ENCODE results near the gene RASAL2.

The RASAL2 gene

DNA sequence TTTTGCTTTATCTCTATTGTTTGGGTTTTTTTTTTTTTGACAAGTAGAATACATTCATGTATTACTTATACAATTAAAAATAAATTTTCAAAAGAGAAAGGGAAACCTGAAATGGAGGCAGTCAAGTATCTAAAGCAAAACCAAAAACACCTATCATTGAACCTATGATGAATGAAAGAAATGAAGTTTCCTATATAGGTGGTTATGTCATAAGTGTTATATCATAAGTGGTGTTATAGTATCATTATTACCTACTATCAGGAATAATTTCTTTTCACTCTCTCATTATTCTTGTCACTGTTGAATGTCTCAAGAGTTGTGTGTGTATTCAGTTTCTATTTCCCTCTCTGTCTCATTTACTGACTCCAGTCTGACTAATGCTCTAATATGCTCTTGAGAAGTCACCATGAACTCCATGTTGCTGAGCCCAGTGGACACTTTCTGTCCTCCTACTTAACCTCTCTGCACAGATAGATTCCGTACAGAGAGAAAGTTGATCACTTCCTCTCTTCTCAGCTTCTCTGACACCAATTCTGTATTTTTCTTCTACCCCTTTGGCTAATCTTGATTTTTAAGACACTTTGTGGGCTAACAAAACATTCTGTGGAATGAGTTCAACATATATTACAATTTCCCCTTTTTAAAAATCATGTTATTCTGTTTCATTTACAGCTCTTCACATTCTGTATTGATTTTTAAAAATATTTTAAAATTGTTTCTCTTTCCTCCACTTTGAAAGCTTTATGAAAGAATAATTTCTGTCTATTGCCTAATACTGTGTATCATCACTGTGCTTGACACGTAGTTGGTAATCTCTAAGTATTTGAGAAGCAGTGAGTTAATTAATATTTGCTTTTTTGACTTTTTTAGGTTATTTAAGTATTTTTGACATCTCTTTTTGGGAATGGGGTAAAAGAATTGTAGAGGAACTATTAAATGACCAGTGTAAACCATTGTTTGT is 50.1 kb downstream of the RASAL2 start:
- Mint-ChIP-seq H3K4me3 (no peak overlapping the region), H3K27me3 (peaks cover 0 to 5% of the 10 kb centered on the region in 2 donors), H3K36me3 (no peaks in the 10 kb centered on the region), H3K9me3 (no peaks in the 10 kb centered on the region), H3K27ac (no peak overlapping the region), H3K4me1 (no peaks in the 10 kb centered on the region)
- ATAC-seq (replicated peaks) (no peak), DNase-seq (no peak)

DNA sequence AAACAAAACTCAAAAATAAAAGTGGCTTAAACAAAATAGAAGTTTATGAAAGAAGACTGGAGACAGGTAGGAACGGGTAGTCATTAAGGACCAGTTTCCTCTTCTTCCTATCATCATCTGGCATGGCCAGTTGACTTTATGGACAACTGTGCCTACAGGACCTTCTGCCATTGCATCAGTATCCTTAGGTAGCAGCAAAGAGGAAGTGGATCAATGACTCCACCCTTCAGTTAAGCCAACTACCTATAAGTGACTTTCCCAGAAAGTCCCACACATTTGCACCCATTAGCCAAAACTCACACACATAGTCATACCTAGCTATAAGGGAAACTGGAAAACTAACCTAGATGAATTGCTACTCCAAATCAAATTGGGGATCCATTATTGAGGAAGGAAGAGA is 51.7 kb downstream of the RASAL2 start:
- Mint-ChIP-seq H3K4me3 (no peak overlapping the region), H3K4me1 (no peaks in the 10 kb centered on the region), H3K27ac (no peak overlapping the region), H3K9me3 (no peaks in the 10 kb centered on the region), H3K36me3 (no peaks in the 10 kb centered on the region), H3K27me3 (peaks cover 0 to 5% of the 10 kb centered on the region in 2 donors)
- DNase-seq (no peak), ATAC-seq (replicated peaks) (no peak)

DNA sequence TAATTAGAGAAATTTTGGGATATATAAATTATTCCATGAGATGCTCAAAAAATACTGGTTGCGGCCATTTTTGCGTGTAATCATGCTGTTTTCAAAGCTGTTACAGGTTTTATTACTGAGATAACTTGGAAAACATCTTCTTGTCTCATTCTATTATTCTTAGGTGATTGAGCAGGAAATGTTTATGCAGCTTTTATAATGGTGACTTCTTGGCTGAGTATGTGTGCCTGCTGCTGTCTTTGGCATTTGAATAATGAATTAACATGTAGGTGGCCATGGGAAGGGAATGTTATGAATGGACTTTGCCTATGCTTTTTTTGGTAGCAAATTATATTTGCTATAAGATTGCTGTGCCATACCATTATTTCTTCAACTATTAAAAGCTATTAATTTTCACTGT is 52.5 kb downstream of the RASAL2 start:
- Mint-ChIP-seq H3K36me3 (no peaks in the 10 kb centered on the region), H3K9me3 (no peaks in the 10 kb centered on the region), H3K4me3 (no peak overlapping the region), H3K27me3 (peaks cover 0 to 4% of the 10 kb centered on the region in 2 donors), H3K4me1 (no peaks in the 10 kb centered on the region), H3K27ac (no peak overlapping the region)
- DNase-seq = no peak
- no peak for ATAC-seq (replicated peaks)

DNA sequence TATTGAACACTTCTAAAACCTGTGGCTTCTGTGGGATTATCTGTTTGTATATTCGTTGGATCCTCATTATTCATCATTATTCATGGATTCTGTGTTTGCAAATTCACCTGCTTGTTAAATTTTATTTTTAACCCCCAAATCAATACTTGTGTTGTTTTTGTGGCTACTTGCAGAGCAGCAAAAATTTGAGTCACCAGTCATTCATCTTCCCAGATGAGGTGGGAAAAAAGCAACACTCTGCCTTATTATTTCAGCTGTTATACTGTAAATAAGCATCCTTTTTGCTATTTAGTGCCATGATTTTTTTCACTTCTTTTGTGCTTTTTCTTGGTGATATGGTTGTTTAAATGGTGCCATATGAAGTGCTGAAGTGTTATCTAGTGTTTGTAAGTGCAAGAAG is 56.7 kb downstream of the RASAL2 start:
- H3K27ac Mint-ChIP-seq = no peak overlapping the region
- peaks cover 0 to 2% of the 10 kb centered on the region in 2 donors for H3K4me1 Mint-ChIP-seq
- H3K4me3 Mint-ChIP-seq = no peak overlapping the region
- H3K27me3 Mint-ChIP-seq = peaks cover 0 to under 1% of the 10 kb centered on the region in 2 donors
- no peaks in the 10 kb centered on the region for H3K9me3 Mint-ChIP-seq
- no peak for ATAC-seq (replicated peaks)
- DNase-seq = no peak
- no peaks in the 10 kb centered on the region for H3K36me3 Mint-ChIP-seq

DNA sequence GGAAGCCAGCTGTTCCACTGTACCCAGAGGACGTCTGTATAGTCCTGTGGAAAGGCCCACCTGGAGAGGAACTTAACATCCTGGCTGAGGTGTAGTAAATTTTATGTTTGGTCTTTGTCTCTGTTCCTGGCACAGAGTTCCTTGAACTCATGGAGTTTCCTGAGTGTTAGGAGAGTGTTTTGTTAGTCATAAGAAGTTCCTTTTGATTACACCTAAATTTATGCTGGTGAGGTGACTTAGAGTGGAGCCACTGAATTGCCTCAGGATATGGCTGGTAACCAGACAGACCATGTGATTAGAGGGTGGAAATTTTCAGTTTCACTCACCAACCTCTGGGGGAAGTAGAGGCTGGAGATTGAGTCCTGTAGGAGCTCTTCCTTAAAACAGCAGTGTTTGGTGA is 57.9 kb downstream of the RASAL2 start:
- Mint-ChIP-seq H3K27ac (no peak overlapping the region), H3K4me1 (peaks cover 0 to 2% of the 10 kb centered on the region in 2 donors), H3K27me3 (peaks cover 0 to 3% of the 10 kb centered on the region in 2 donors), H3K9me3 (no peaks in the 10 kb centered on the region), H3K4me3 (no peak overlapping the region), H3K36me3 (no peaks in the 10 kb centered on the region)
- DNase-seq (no peak), ATAC-seq (replicated peaks) (no peak)

DNA sequence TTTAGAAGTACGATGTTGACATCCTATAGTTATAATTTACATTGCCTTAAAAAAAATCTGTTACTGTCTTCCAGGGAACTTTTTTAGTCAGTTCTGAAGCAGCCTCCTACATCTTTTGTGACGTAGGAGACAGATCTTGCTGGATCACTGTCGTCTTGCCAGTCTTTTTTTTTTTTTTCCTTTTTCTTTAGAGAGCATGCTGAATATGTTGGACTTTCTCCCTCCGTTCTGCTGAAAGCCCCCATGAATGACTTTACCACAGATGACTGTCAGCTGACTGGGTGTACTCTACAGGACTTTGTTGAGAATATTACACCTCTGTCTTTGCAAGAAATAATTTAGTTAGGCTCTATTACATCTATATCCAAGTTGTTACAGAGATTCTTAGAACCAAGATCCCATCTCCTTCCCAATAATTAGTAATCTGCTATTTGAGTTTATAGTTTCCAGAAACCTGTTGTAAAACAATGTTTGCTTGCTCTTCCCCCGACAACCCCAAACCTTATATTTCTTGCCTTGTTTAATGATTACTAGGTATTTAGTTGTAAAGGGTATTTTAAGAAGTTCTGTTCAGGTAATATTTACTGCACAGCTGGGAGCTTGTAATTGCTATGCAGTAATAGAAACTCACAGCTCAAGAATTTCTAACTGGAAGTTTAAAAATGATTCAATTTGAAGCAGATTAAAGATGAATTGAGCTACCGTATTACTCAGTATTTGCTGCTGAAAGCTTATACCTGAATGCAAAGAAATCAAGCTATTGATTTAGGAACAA is 61.8 kb downstream of the RASAL2 start:
- H3K9me3 Mint-ChIP-seq = no peaks in the 10 kb centered on the region
- H3K36me3 Mint-ChIP-seq = no peaks in the 10 kb centered on the region
- H3K27ac Mint-ChIP-seq = no peak overlapping the region
- H3K4me3 Mint-ChIP-seq = no peak overlapping the region
- H3K27me3 Mint-ChIP-seq = peaks cover 3 to 5% of the 10 kb centered on the region in 2 donors
- peaks cover 0 to 2% of the 10 kb centered on the region in 2 donors for H3K4me1 Mint-ChIP-seq
- DNase-seq (no peak), ATAC-seq (replicated peaks) (no peak)

DNA sequence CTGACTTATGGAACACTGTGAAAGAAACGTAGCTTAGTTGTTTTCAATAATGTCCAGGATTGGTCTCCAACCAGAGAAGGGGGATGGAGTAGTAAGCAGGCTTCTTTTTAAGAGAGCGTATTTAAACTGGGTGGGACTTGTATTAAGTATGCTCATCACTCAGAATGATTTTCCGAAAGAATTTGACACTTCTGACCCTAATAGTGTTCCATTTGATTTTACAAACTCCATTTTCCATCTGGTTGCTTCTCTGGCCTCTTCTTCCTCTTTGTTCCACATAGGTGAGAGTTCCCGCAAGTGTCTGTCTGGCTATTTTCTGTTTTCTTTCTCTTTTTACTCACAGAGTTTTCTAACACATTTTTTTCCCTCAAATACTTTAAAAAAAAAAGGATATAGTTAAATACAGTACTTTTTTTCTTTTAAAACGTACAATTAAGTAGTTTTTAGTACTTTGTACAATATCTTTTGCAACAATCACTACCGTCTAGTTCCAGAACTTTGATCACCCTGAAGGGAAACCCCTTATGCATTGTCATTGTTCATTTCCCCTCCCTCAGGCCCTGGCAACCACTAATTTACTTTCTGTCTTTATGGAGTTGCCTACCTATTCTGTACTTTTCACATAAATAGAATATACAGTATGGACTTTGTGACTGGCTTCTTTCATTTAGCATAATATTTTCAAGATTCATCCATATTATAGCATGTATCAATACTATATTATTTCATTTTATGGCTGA is 67.0 kb downstream of the RASAL2 start:
- H3K9me3 Mint-ChIP-seq = no peaks in the 10 kb centered on the region
- H3K36me3 Mint-ChIP-seq = no peaks in the 10 kb centered on the region
- no peak overlapping the region for H3K4me3 Mint-ChIP-seq
- no peak for DNase-seq
- H3K4me1 Mint-ChIP-seq = no peaks in the 10 kb centered on the region
- ATAC-seq (replicated peaks) = no peak
- H3K27me3 Mint-ChIP-seq = peaks cover 0 to 5% of the 10 kb centered on the region in 2 donors
- H3K27ac Mint-ChIP-seq = no peak overlapping the region

DNA sequence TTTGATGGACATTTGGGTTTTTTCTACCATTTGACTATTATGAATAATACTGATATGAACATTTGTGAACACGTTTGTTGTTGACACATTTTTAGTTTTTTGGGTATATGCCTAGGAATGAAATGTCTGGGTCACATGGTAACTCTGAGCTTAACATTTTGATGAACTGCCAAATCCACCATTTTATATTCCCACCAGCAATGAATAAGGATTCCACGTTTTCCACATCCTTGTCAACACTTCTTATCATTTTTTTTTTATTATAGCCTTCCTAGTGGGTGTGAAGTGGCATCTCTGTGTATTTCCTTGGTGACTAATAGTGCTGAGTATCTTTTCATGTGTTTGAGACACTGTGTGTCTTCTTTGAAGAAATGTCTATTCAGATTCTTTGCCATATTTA is 67.6 kb downstream of the RASAL2 start:
- H3K4me3 Mint-ChIP-seq = no peak overlapping the region
- no peaks in the 10 kb centered on the region for H3K9me3 Mint-ChIP-seq
- H3K36me3 Mint-ChIP-seq = no peaks in the 10 kb centered on the region
- no peak overlapping the region for H3K27ac Mint-ChIP-seq
- no peak for DNase-seq
- peaks cover 0 to 5% of the 10 kb centered on the region in 2 donors for H3K27me3 Mint-ChIP-seq
- ATAC-seq (replicated peaks) = no peak
- no peaks in the 10 kb centered on the region for H3K4me1 Mint-ChIP-seq

DNA sequence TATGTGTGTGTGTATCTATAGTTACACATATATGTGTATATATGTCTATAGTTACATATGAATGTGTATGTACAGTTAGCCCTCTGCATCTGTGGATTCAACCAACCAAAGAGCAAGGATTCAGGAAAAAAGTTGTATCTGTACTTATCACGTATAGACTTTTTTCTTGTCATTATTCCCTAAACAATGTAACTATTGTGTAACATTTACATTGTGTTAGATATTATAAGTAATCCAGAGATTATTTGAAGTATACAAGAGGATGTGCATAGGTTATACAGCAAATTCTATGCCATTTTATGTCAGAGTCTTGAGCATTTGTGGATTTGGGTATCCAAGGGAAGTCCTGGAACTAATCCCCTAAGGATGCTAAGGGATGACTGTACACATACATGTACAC is 71.3 kb downstream of the RASAL2 start:
- DNase-seq = no peak
- H3K27me3 Mint-ChIP-seq = peaks cover 0 to 4% of the 10 kb centered on the region in 2 donors
- no peak overlapping the region for H3K27ac Mint-ChIP-seq
- no peak overlapping the region for H3K4me3 Mint-ChIP-seq
- H3K36me3 Mint-ChIP-seq = no peaks in the 10 kb centered on the region
- no peaks in the 10 kb centered on the region for H3K4me1 Mint-ChIP-seq
- no peak for ATAC-seq (replicated peaks)
- H3K9me3 Mint-ChIP-seq = no peaks in the 10 kb centered on the region

DNA sequence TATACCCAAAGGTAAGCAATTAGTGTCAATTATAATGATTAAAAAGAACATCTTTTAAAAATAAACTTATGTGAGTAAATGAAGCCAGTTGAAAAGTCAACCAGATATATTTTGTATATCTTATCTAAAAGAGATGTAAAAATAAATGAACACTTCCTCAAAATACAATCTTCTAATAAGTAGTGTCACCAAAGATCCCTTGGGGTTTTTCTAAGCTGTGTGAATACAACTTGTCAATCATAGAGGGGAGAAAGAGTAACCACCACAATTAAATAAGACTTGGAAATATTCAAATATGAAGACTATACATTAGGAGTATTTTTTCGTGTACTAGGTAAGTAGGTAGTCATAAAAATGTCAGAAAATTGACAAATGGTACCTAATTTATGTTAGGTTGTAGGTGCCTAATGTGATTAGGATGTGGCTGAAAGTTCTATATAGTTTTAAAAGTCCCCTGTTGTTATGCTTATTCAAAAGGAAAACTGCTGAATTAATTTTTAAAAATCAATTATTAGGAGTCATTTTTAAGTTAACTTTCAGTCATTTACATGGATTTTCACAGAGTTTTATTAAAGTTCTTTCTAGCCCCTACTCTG is 72.6 kb downstream of the RASAL2 start:
- Mint-ChIP-seq H3K27me3 (peaks cover 0 to 4% of the 10 kb centered on the region in 2 donors), H3K4me1 (no peaks in the 10 kb centered on the region), H3K36me3 (no peaks in the 10 kb centered on the region), H3K4me3 (no peak overlapping the region), H3K9me3 (no peaks in the 10 kb centered on the region), H3K27ac (no peak overlapping the region)
- no peak for ATAC-seq (replicated peaks)
- no peak for DNase-seq

DNA sequence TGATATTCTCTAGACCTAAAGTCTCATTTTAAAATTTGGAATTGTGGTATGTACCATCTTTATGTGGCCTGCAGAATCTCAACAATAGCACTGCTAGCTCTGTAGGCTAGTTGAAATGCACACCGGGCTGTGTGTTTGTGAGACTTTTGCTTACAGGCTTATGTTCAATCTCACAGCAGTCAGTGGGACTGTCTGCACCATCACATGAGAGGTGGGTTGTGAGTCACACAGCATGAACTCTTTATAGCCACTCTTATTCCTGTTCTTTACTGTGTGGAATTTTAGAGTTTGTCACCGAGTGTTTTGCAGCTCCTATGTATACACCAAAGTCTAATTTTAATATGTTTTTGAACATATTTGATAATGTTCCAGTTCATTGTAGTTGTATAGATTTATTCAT is 74.6 kb downstream of the RASAL2 start:
- Mint-ChIP-seq H3K4me1 (no peaks in the 10 kb centered on the region), H3K4me3 (no peak overlapping the region), H3K27me3 (peaks cover 0 to 4% of the 10 kb centered on the region in 2 donors), H3K27ac (no peak overlapping the region), H3K9me3 (no peaks in the 10 kb centered on the region), H3K36me3 (no peaks in the 10 kb centered on the region)
- DNase-seq = no peak
- no peak for ATAC-seq (replicated peaks)

DNA sequence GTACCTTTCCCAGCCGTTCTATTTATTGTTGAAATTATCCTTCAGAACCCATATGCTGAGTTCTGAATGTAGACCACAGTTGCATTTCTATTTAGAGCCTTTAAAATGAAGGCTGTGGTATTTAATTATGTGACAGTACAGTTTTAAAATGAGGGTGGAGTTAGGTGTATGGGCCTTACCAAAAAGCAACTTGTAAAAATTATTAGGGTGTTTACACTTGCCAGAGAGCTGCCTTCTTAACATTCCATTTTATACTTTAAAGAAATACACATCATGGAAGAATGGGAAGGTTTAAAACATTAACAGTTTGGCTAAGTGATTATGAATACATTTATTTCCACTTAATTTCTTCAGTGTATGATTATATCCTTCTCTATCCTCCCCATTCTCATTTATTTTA is 75.7 kb downstream of the RASAL2 start:
- peaks cover 0 to 4% of the 10 kb centered on the region in 2 donors for H3K27me3 Mint-ChIP-seq
- H3K9me3 Mint-ChIP-seq = no peaks in the 10 kb centered on the region
- H3K36me3 Mint-ChIP-seq = no peaks in the 10 kb centered on the region
- ATAC-seq (replicated peaks) (no peak), DNase-seq (no peak)
- H3K27ac Mint-ChIP-seq = no peak overlapping the region
- no peaks in the 10 kb centered on the region for H3K4me1 Mint-ChIP-seq
- no peak overlapping the region for H3K4me3 Mint-ChIP-seq

DNA sequence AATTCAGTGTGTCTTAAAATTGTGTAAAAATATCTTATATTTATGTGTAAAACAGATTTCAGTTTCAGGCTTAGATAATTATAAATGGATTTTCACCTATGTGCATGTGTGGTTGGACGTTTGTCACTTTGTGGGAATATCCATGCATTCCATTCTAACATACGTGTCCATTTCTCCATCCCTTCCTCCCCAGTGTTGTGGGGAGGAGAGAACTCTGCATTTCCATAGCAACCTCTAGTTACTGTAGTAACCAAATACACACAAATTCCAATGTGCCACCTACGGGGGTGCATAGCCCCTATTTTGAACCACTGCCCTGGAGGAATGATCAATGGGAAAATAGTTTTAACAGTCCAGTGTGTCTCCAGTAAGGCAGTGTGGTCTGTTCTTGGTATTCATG is 79.0 kb downstream of the RASAL2 start:
- DNase-seq = no peak
- Mint-ChIP-seq H3K27me3 (peaks cover 6 to 7% of the 10 kb centered on the region in 2 donors), H3K4me3 (no peak overlapping the region), H3K27ac (no peak overlapping the region), H3K4me1 (no peaks in the 10 kb centered on the region), H3K9me3 (no peaks in the 10 kb centered on the region), H3K36me3 (no peaks in the 10 kb centered on the region)
- ATAC-seq (replicated peaks) = no peak

DNA sequence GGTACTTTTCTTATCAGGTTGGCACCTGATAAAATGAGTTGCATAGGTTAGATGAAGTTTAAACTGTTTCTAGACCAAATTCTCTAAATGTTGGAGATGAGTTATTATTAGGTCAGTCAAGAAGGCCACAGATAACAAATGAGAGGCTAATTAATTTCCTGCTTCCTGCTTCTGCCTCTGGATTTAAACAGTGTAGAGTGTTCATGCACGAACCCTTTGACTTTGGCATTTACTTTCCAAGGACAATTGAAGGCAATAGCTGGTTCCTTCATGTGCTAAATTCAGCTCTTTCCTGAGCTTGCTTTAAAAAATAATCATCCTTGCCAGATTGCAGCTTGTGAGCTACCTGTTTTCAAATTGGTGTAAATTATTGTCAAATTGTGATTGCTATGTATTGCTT is 80.6 kb downstream of the RASAL2 start:
- no peaks in the 10 kb centered on the region for H3K4me1 Mint-ChIP-seq
- DNase-seq = no peak
- peaks cover 6 to 7% of the 10 kb centered on the region in 2 donors for H3K27me3 Mint-ChIP-seq
- H3K27ac Mint-ChIP-seq = no peak overlapping the region
- H3K36me3 Mint-ChIP-seq = no peaks in the 10 kb centered on the region
- H3K4me3 Mint-ChIP-seq = no peak overlapping the region
- ATAC-seq (replicated peaks) = no peak
- H3K9me3 Mint-ChIP-seq = no peaks in the 10 kb centered on the region

All from stimulated activated naive B cell treated with anti-CD40 and anti-IgM and Interleukin-4, amounts not matched to agents 10 μg/mL and 1 μg/mL and 100 μg/mL, for 72 hours (primary cell).